IPS DF 4.7 (cell line): ENCODE results near the gene PHKB.

Experiments used
- DNase-seq: peaks from one replicate; pipeline ENCODE4 v3.0.0-alpha.2; 2013; ENCODE audit warnings: low spot score; ENCODE audit errors: extremely low read depth

PHKB gene

DNA sequence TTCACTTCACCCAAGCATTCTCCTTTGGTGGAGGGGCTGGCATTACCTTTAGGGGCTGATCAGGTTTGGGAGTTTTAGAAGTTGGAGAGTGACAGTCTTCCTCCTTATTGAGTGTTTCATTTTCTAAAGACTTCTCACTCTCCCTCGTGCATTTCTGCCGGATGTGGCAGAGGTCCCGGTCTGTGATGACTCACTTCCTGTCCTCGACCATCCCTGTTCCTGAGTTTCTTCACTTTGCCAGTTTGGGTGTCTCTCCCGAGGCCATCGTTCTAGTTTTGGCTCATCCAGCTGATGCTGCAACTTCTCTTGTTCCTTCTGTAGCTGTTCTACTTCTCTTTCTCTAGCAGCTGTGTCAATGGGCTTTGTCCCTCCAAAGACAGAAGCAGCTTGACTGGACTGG lies 104.3 kb downstream of the PHKB start:
- DNase-seq, result no peak

DNA sequence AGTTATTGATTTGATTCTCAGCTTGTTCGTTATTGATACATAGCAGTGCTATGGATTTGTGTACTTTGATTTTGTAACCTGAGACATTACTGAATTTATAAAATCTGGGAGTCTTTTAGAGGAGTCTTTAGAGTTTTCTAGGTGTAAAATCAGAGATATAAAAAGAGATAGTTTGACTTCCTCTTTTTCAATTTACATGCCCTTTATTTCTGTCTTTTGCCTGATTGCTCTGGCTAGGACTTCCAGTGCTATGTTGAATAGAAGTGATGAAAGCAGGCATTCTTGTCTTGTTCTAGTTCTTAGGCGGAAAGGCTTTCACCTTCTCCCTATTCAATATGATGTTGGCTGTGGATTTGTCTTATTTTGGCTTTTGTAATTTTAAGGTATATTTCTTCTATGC lies 106.2 kb downstream of the PHKB start:
- no peak for DNase-seq

DNA sequence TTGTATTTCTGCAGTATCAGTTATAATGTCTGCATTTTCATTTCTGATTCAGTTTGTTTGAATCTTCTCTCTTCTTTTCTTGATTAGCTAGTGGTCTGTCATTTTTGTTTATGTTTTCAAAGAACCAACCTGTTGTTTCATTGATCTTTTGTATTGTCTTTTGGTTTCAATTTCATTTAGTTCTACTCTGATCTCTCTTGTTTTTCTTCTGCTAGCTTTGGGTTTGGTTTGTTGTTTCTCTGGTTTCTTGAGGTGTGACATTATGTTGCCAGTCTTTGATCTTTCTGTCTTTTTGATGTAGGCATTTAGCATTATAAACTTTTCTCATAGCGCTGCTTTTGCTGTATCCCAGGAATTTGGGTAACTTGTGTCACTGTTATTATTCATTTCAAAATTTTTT lies 107.2 kb downstream of the PHKB start:
- no peak for DNase-seq

DNA sequence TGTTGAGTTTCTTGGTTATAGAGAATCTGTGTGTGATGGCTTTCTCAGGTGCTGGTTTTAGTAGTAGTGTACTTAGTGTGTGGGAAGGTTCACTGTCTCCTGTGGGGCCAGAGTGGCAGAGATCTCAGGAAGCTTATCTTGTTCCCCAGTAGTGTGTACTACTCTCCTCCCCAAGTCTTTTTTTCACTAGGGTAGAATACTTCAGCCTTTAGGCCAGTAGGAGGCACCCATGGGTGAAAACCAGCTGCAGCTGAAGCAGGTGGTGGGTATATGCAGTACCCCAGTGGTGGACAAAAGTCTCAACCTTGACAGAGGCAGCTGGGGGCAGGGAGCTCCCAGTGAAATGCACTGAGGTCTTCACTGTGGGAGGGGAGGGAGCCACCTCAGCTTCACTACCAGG lies 109.9 kb downstream of the PHKB start:
- DNase-seq, result no peak

DNA sequence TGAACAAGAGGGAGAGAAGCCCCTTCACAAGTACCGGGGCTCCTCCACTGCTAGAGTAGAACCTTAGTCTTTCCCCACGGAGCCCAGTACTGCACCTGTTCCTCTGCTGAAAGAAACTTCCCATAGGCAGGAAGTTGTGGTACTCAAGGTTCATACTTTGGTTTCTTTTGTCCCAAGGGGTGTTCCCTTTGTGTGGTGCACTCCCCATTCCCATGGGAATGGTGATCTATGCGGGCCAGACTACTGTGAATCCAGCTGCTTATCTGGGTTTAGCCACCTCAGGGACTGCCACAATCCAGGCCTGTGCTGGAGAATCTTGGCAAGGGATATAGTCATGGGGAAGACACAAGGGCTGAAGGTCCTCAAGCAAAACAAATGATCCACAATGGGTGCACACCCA lies 110.6 kb downstream of the PHKB start:
- no peak for DNase-seq

DNA sequence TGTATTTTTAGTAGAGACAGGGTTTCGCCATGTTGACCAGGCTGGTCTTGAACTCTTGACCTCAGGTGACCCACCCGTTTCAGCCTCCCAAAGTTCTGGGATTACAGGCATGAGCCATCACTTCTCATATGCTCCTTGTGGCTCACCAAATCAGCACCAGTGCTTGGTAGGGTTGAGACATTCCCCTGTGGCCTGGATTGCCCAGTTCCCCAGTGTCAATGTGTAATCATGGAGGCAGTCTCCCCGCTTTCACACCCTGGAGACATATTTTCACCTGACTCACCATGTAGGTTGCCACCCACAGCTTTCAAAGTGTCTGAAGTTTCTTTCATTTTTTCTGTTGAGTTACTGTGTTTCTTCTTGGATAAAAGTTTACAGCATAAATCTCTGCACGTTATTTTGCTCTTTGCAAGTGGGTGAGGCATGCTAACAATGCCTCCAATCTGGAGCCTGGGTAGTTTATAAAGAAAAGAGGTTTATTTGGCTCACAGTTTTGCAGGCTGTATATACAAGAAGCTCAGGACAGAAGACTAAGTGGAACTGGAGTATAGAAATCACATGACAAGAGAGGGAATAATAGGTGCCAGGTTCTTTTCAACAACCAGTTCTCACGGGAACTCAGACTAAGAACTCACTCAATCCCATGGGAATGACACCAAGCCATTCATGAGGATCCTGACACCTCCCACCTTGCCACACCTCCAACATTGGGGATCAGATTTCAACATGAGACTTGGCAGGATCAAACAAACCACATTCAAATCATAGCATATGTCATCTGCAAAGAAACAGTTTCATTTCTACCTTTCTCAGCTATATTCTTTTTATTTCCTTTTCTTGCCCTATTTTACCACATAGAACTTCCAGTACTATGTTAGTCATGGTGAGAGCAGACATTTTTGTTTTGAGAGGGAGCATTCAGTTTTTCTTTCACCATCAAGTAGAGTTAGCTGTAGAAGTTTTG lies 113.2 kb downstream of the PHKB start:
- DNase-seq, result no peak

DNA sequence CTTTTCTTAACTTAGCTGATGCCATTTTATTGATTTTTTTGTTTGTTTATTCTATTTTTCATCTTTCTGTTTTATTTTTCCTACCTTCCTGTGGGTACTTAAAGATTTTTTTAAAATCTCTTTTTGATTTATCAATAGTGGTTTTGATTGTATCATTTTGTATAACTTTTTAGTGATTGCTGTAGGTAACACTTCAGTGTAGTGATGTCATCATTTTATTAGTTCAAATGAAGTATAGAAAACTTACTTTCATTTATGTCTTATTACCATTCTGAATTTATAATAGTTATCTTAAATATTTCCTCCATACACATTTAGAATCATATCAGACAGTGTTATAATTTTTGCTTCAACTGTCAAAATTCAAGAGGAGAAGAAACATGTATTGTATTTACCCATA lies 115.9 kb downstream of the PHKB start:
- DNase-seq, result no peak

DNA sequence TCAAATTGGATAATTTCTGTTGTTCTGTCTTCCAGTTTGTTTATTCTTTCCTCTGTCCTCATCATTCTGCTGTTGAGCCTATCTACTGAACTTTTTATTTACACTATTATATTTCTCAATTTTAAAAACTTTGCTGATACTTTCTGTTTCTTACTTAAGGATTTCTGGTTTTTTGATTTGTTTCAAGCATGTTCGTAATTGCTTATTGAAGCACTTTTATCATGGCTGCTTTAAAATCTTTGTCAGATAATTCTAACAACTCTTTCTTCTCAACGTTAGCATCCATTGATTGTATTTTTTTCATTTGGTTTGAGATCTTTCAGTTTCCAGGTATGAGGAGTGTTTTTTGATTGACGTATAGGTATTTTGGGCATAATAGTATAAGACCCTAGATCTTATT lies 116.9 kb downstream of the PHKB start:
- no peak for DNase-seq

DNA sequence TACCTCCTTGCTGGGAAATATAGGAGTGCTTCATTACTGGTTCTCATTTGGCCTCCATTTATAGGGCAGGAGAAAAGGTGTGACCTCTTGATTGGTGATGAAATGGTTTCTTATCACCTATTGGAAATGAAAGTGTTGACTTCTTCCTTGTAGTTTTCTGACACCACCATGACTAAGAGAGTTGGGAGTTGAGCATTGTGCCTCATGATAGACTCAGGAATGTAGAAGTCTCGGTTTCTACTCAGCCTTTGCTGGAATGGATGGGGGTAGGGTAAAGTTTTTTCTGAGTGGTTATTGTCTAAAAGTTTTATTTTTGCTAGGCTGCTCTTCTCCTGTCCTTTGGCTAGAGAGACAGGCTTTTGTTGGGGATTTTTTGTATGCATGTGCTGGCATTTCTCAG lies 117.4 kb downstream of the PHKB start:
- DNase-seq, result no peak

DNA sequence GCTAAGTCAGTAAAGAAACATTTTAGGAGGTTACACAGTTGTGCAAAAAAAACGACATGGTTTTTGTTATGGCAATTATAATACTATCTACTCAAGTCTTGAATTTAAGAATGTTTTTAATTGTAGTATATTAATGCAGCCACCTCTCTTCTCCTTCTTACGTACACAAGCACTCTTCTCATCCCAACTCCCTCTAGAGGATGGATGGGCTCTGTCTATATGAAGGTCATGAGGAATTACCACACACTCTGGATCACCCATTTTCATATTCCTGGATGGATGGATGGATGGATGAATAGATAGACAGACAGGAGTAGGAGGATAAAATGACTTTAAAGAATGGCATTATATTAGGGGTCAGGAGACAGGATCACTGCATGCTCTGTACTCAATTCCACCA lies 120.0 kb downstream of the PHKB start:
- no peak for DNase-seq

DNA sequence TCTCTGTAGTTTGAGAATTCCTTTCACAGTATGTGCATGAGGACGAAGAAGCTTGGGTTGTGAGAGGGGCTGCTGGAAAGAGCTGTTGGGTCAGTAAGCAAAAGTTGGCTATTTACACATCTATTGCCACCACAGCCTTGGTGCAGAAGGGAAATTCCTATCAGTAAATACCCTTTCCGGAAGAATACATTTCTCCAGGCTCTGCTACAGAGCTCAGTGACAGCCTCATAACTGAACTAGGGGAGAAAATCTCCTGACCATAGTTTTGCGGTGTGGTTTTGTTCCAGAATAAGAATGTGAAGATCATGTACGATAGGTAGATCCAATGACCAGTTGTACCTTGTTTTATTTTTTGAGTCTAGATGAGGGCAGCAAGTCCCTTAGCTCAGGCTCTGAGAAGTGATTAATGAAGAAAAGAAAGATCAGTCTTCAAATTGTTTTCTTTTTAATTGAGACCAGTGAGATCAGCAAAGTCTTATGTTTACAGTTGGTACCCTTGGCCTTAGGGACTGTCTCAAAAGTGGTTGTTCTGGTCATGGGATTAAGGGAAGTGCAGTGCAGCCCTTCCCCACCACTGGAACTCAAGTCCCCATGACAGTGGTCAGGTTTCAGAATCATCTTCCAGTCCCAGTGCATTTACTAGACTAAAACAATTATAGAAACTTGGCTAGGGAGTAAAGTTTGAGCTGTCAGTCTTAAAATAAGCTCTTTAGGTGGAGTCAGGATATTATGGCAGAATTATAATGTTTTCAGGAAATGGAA lies 123.5 kb downstream of the PHKB start:
- no peak for DNase-seq

DNA sequence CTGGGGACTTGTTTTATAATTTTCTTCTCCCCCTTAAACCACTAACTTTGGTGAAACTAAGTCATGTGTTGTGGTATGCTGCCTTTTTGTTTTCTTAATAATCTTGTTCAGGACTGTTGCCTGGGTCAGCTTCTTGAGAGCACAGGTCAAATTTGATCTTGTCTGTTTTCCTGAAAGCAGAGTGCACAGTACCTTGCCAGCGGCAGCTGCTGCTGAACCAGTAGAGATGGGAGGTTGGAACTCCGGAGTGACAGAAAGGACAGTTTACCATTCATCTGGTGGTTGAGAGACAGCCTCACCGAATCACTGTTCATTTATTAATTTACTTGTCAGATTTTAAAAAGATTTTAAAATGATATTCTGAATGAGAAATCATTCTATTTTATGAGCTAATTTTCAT lies 125.0 kb downstream of the PHKB start:
- no peak for DNase-seq

DNA sequence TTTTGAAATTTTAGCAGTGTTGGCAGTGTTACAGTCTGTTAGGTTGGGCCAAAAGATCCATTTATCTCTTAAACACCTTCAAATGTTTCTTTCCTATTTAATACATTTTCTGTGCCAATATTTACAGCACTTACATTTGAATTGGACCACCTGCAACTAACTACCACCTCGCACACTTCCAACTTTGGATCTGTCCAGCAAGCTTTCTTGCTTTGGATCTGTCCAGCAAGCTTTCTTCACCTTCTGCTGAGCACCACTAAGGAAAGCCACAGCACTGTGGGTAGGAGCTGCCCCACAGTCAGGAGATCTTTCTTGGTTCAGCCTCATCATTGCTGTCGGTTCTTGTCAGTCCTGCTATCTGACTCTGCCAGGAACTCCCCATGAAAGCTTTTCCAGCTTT lies 129.3 kb downstream of the PHKB start:
- no peak for DNase-seq

DNA sequence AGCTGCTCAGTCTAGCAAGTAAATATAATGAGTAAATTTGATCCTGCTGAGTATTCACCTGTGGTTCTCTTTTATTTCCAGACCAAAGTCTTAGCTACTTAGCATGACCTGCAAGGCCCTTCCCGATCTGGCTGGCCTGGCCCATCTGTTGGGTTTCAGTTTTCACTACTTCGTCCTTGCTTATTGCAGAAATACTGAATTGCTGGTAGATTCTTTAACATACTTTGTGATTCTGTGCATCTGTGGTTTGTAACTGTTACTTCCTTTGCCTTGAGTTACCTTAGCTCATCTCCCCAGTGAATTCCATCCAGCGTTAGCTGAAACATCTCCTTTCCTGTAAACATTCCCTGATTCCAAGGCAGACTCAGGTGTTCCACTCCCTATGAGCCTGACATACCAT lies 131.1 kb downstream of the PHKB start:
- DNase-seq, result no peak

DNA sequence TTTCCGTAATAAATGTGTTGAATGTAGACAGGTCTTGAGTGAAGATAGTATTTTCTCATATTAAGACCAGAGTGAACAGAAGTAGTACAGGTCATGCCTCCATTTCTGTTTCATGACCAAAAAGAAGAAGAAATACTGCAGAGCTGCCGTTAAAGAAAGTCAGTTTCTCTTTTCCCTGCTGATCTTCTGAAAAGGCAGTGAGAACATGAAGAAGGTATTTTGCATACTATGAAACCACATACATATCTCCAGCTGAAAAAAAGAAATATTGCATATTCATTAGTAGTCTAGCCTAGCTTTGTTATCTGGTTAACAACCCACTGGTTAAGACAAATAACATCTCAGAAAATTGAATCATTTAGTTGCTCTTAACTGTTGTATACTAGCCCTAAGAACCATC lies 138.4 kb downstream of the PHKB start:
- no peak for DNase-seq

DNA sequence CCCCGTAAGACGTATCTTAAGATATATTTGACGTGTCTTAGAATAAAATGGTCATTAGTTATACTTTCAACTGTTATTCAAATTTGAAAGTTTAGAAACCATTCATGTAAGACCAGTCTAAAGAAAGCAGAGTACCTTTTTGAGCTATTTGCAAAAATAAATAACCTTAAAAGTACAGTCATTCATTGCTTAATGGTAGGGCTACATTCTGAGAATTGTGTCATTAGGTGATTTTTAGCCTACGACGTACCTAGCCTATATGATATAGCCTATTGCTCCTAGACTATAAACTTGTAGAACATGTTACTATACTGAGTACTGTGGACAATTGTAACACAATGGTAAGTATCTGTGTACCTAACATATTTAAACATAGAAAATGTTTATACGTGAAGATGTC lies 139.2 kb downstream of the PHKB start:
- DNase-seq, result no peak

DNA sequence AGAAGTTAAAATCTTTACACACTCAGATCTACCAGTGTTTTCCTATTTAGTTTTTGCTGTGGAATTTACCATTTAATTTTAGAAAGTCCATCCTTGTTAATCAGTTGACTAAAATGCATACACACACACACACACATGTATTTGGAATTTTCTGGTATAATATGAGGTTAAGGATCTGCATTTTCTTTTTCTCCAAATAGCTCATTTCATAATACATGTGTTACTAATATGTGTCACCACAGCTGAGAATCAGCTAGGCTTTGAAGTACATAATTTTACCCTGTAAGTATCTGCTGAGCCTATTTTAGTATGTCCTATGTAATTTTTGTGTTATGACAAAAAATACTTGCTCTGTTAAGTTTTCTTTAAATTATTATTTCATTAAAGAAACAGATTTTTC lies 143.2 kb downstream of the PHKB start:
- DNase-seq, result no peak

DNA sequence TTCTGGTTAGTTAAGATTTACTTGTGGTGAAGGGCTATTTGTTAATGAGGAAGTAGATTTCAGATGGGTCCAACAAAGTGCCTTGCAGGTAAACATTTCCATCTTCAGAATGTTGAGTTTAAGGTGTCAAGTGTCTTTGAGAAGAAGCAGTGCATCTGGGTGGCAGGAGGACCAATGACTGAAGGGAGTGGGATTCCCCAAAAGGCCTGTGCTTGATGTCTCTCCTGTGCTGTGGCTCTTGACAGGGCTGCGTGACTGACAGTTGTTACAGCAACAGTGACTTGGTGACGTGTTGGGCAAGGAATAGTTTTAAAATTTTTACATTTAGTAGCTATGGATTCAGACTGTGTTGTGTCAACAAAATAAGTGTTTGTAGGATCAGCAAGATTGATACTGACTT lies 149.9 kb downstream of the PHKB start:
- DNase-seq, result no peak

DNA sequence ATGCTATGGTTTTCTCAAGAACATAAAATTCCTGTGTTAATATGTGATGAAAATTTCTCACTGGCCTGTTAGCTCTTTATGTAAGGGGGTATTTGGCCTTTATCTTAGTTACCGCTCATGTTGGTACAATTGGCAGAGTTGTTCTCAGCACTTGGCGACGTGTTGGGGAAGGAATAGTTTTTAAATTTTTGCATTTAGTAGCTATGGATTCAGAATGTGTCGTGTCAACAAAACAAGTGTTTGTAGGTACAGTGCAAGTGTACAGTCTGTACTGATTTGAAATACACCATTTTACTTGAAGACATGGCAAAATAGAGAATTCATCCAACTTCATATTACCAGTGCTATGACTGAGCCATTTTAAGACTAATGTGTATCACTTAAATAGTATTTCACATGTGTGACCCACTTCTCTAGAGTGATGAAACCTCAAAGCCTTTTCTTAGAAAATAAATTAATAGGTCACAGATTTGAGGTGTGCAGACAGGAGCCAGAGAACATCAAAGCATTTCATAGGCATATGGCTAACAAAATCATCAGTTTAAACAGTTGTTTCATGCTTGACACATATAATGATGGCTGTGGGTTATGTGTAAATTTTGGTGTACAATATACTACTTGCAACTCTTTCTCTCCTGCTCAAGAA lies 150.8 kb downstream of the PHKB start:
- DNase-seq, result no peak

DNA sequence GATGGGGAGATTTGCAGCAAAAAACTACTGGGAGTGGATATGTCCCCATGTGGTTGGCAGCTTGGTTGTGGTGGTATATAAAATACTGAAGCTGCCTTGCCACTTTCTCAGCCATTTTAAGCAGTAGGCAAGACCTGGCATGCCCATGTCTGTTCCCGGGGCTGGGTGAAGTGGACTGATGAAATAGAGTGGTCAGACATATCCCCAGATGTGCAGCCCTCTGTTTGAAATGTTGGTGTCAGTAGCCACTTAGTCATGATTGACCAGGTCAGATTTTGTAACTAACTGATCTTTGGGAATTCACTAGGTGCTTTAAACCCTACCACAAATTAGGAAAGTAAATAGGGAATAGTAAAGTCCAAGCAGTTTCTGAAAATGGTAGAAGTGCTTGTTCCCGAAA lies 151.6 kb downstream of the PHKB start:
- DNase-seq, result no peak

DNA sequence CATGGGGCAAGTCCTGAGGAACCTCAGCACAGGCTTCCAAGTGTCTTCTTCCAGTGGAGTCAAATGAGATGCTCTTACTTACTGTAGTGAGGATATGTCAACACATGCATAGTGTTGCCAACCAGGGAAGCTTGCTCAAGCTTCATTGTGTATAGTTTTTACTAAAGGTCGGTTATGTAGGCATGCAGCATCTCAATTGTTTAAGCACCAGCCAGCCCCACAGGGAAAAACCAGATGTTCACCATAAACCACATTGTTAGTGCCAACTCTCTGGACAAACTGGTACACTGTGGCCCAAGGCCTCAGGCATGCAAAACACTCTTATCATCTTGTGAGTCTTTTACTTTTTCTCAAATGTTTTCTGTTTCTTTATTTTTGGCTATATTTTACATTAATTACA lies 152.1 kb downstream of the PHKB start:
- DNase-seq, result no peak

DNA sequence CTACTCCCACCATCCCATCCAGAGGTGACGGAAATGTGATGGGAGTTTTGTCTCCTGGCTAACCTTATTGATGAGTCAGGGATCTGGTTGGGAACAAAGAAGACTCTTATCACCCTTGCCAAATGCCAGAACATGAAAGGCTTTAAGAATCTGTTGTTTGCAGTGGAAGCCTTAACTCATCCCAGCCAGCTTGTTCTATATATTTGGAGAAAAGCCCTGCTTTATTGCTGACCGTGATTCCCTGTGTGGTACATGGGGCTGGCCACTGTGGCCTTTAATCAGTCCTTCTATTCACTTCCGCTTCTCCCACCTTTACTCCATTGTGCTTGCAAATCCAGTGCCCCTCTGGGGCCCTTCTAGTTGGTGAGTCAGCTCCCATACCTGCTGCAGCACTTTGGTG lies 156.6 kb downstream of the PHKB start:
- DNase-seq, result no peak
